Adrenal gland (tissue), 12 donors: ENCODE data around the gene GPHN. TPM values are rescaled to one million over a fixed set of nuclear protein-coding genes. Genes with fewer than 3 reads are reported as not detected.
"Not testable (repeated sequence)": the region's sequence is repeated elsewhere in the genome, so short reads cannot be mapped to it uniquely, and the experiment has no call there.

Experiments
- DNase-seq, 7 donors: peaks; one replicate each; pipeline ENCODE4 v3.0.0-alpha.2; 2019 to 2020
- H3K27ac ChIP-seq, 5 donors: fragments of 200-600 bp; sonication (generic) in 4 of 5; 1 replicate in 3 of 5; 2 replicates in 2 of 5; pipeline versions ENCODE4 v1.5.1 to v1.8.0; 2016 to 2020; ENCODE audit warnings: mild to moderate bottlenecking in 1 of 5
- H3K27me3 ChIP-seq: fragments of 200-600 bp; 2 replicates; pipeline ENCODE4 v1.8.0; 2021
- H3K36me3 ChIP-seq, 2 donors: fragments of 200-600 bp; replicated peaks in 1 of 2; 1 replicate in 1 of 2; 2 replicates in 1 of 2; pipeline versions ENCODE4 v1.5.1 to v1.8.0; 2018 to 2022
- H3K4me1 ChIP-seq, 2 donors: fragments of 200-600 bp; replicated peaks in 1 of 2; 1 replicate in 1 of 2; 2 replicates in 1 of 2; pipeline versions ENCODE4 v1.5.1 to v1.8.0; 2018 to 2021
- H3K4me3 ChIP-seq, 4 donors: fragments of 200-600 bp; sonication (generic) in 3 of 4; one replicate each; pipeline ENCODE4 v1.5.1; 2016 to 2018
- H3K9me3 ChIP-seq, 3 donors: fragments of 200-600 bp; sonication (generic) in 1 of 3; replicated peaks in 1 of 3; 1 replicate in 2 of 3; 2 replicates in 1 of 3; pipeline versions ENCODE4 v1.5.1 to v1.8.0; 2016 to 2021
- POLR2A ChIP-seq, 2 donors: fragments of 450-650 bp; IDR thresholded peaks; one replicate each; pipeline ENCODE4 v1.6.1; 2017; ENCODE audit warnings: antibody characterized with exemption in 2 of 2, mild to moderate bottlenecking in 2 of 2, moderate library complexity in 1 of 2
- WGBS, 4 donors: extraction: QIAGEN DNeasy Blood & Tissue Kit in 2 of 4; methylation state at CpG; one replicate each; pipeline versions ENCODE4 v1.1.5 to v1.1.7; 2013 to 2017; 5-methylcytosine and 5-hydroxymethylcytosine counted together
- intact Hi-C, 2 donors: fragments of 100-400 bp; cut with DNase I; formaldehyde crosslinking; loops; one replicate each; pipeline versions ENCODE4 v1.14.1 to v1.15.0; 2022 to 2023
- polyA plus RNA-seq, 3 donors: library from polyadenylated mRNA; stranded (reverse); fragments of 200-250 nt in 2 of 3; fragments of 350-450 nt in 1 of 3; fragmentation: Illumina TruSeq in 1 of 3; extraction: RNeasy Lipid Tissue Mini Kit (QIAGEN cat#74804) in 1 of 3; gene quantifications; one replicate each; pipeline ENCODE4 v1.2.3, GENCODE V29; 2013 to 2014
- total RNA-seq, 9 donors: library from RNA; depleted of rRNA in 4 of 9; stranded (reverse); fragments of >200 nt in 4 of 9; fragments of 120-200 nt in 1 of 9; fragmentation: NEBNext Ultra II Directional in 1 of 9; extraction: Animal tissue kit (Norgen Biotek cat#: 25700) in 1 of 9; gene quantifications; one replicate each; pipeline versions ENCODE4 v1.1.0 to v1.2.4, GENCODE V29; 2013 to 2023
- TF ChIP-seq, protein P1 (sequence below), 6 experiments: fragments of 450-650 bp in 4 of 6; fragments of 200-600 bp in 2 of 6; sonication (generic) in 1 of 6; IDR thresholded peaks; 1 replicate in 5 of 6; 2 replicates in 1 of 6; pipeline versions ENCODE4 v1.5.1 to v1.8.0; 2016 to 2021; ENCODE audit warnings: antibody characterized with exemption in 6 of 6, mild to moderate bottlenecking in 2 of 6, moderate library complexity in 1 of 6
- donor health status: healthy with polysubstance abuse.
- donor health status: Bipolar disorder and iron deficiency.
- donor health status: DM: yes; HTN: yes; CAD: no.
- donor health status: DM: no; HTN: no; CAD: no.
- donor health status: DM: no; HTN: no; CAD: no.
- donor health status: DM: yes; HTN: yes; CAD: no.

Gene GPHN
- total and polyA plus RNA-seq, 12 donors: 12.5 to 41.0 (median 24.0) TPM

DNA sequence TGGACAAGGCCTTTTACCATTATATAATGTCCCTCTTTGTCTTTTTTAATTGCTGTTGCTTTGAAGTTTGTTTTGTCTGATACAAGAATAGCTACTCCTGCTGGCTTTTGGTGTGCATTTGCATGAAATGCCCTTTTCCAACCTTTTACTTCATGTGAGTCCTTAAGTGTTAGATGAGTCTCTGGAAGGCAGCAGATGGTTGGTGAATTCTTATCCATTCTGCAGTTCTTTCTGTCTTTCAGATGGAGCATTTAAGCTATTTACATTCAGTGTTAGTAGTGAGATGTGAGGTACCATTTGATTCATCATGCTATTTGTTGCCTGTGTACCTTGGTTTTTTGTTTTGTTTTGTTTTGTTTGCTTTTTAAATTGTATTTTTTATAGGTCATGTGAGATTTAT lies 208.3 kb downstream of the GPHN start:
- Histone ChIP-seq H3K9me3 (no peaks in the 10 kb centered on the region), H3K36me3 (no peaks in the 10 kb centered on the region), H3K27me3 (no peaks in the 10 kb centered on the region), H3K4me1 (no peaks in the 10 kb centered on the region), H3K4me3 (no peak overlapping the region), H3K27ac (no peak overlapping the region)
- no peak for DNase-seq
- TF ChIP-seq POLR2A (IDR thresholded peaks at IDR 0.05): no peak
- TF ChIP-seq, protein P1, sequence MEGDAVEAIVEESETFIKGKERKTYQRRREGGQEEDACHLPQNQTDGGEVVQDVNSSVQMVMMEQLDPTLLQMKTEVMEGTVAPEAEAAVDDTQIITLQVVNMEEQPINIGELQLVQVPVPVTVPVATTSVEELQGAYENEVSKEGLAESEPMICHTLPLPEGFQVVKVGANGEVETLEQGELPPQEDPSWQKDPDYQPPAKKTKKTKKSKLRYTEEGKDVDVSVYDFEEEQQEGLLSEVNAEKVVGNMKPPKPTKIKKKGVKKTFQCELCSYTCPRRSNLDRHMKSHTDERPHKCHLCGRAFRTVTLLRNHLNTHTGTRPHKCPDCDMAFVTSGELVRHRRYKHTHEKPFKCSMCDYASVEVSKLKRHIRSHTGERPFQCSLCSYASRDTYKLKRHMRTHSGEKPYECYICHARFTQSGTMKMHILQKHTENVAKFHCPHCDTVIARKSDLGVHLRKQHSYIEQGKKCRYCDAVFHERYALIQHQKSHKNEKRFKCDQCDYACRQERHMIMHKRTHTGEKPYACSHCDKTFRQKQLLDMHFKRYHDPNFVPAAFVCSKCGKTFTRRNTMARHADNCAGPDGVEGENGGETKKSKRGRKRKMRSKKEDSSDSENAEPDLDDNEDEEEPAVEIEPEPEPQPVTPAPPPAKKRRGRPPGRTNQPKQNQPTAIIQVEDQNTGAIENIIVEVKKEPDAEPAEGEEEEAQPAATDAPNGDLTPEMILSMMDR (IDR thresholded peaks at IDR 0.05): no peak
- intact Hi-C loops: no loop called here

DNA sequence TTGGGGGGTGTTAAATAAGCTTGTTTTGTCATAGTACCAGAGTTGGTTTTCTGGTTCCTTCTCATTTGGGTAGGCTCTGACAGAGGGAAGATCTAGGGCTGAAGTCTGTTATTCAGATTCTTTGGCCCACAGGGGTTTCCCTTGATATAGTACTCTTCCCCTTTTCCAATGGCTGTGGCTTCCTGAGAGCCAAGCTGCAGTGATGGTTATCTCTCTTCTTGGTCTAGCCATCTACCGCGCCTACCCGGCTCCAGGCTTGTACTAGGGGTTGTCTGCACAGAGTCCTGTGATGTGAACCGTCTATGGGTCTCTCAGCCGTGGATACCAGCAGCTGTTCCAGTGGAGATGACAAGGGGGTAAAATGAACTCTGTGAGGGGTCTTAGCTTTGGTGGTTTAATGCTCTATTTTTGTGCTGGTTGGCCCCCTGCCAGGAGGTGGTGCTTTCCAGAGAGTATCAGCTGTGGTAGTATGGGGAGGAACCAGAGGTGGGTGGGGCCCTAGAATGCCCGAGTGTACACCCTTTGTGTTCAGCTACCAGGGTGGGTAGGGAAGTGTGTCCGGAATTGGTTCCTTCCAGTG lies 209.7 kb downstream of the GPHN start:
- WGBS, 4 donors: 79 to 92% (median 86%) methylated on average over 7 of the region's 7 CpGs
- intact Hi-C loops: no loop called here
- TF ChIP-seq, protein P1 (IDR thresholded peaks at IDR 0.05): no peak
- TF ChIP-seq POLR2A (IDR thresholded peaks at IDR 0.05): no peak

DNA sequence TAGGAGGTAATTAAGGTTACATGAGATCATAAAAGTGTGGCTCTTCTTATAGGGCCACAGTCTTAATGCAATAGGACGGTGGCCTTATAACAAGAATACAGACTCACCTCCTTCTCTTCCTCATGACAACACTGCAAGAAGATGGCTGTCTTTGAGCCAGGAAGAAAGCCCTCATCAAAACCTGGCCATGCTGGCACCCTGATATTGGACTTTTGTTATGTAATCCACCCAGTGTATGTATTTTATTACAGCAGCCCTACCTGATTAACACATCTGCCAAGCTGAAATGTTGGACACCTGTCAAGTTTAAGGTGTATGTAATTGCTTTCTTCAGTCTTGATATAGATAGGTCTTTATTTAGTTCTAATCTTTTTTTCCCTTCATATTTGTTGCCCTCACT lies 217.0 kb downstream of the GPHN start:
- no peak for TF ChIP-seq POLR2A (IDR thresholded peaks at IDR 0.05)
- TF ChIP-seq, protein P1 (IDR thresholded peaks at IDR 0.05): no peak
- Histone ChIP-seq H3K4me1 (no peaks in the 10 kb centered on the region), H3K9me3 (no peaks in the 10 kb centered on the region), H3K4me3 (no peak overlapping the region), H3K36me3 (no peaks in the 10 kb centered on the region), H3K27ac (no peak overlapping the region), H3K27me3 (no peaks in the 10 kb centered on the region)
- DNase-seq: no peak
- 92 to 96% (median 93%) methylated on average over 1 of the region's 1 CpG for WGBS, 4 donors
- intact Hi-C loops: no loop called here

More for the DNA sequence above, 209.7 kb downstream of the GPHN start:
- H3K9me3 ChIP-seq: no peaks in the 10 kb centered on the region
- no peak overlapping the region for H3K27ac ChIP-seq
- no peak for DNase-seq
- H3K4me3 ChIP-seq: no peak overlapping the region
- H3K27me3 ChIP-seq: no peaks in the 10 kb centered on the region
- H3K4me1 ChIP-seq: no peaks in the 10 kb centered on the region
- no peaks in the 10 kb centered on the region for H3K36me3 ChIP-seq

DNA sequence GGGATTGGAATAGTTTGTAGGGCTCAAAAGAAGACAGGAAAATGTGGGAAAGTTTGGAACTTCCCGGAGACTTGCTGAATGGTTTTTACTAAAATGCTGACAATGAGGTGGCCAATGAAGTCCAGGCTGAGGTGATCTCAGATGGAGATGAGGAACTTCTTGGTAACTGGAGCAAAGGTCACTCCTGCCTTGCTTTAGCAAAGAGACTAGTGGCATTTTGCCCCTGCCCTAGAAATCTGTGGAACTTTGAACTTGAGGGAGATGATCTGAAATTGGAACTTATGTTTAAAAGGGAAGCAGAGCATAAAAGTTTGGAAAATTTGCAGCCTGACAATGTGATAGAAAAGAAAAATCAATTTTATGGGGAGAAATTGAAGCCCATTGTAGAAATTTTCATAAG lies 223.4 kb downstream of the GPHN start:
- WGBS, 4 donors: 48 to 100% (median 98%) methylated on average over 1 of the region's 1 CpG

DNA sequence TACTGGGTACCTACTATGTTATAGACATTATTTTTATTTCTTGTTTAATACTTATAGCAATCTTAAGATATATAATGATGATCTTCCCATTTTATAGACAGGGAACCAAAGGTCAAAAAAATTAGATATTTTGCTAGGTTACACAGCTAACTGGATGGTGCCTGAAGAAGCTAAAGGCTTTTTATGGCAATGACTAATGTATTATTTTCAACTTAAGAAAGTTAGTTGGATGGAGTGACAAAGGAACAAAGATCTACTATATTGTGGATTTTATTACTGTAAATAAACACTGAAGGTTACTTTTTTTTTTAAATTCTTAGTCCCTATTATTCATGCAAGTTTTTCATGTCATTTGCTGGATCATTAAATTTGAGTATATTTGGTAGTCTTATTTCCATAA lies 227.9 kb downstream of the GPHN start:
- Histone ChIP-seq H3K9me3 (no peaks in the 10 kb centered on the region), H3K27ac (no peak overlapping the region), H3K4me1 (no peaks in the 10 kb centered on the region), H3K36me3 (no peaks in the 10 kb centered on the region), H3K4me3 (no peak overlapping the region), H3K27me3 (no peaks in the 10 kb centered on the region)
- TF ChIP-seq, protein P1 (IDR thresholded peaks at IDR 0.05): no peak
- intact Hi-C loops: no loop called here
- no peak for DNase-seq

More for the DNA sequence above, 223.4 kb downstream of the GPHN start:
- H3K4me3 ChIP-seq, DNase-seq, H3K9me3 ChIP-seq, intact Hi-C loops, H3K36me3 ChIP-seq, H3K27ac ChIP-seq, H3K27me3 ChIP-seq, H3K4me1 ChIP-seq: not testable (repeated sequence)
